ENCODE measurements around the gene MMEL1. TPM values are rescaled to one million over a fixed set of nuclear protein-coding genes. Genes with fewer than 3 reads are reported as not detected.

MMEL1 gene
- total and polyA plus RNA-seq, 2 of the 13 experiments (the other 11 are each of a cell fraction or from before 2014, with no cell fraction given), result 0.48 TPM; not detected in 1

DNA sequence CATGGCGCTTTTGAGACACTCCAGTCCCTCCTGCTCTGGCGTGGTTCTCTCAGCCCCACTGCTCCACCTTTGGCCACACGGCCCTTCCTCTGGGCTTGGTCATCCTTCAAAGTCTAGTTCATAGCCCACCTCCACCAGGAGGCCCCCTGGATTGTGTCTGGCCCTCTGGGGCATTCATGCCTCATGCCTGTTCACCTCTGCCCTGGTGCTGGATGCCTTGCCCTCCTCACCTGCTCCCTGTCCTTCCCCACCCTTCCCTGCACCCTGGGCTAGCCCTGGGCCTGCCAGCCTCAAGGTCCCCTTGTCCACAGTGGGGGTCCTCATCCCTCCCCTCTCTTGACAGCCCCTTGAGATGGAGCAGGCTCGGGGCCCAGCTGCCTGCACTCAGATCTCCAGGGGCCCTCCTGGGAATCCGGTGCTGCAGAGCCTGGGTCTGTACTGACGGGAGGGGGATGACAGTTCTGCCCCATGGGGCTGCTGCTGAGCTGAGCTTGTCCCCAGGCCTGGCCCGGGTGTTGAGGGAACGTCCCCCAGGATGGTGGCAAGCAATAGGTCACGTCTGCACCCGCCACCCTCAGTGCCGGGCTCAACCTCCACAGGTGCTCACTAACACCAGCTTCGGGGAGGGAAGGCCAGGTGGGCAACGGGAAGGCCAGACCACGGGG lies 27.8 kb downstream of the MMEL1 start:
- DNase-seq (ENCODE audit: low spot score) (no peak), ATAC-seq (no peak; the same call in 2 of the 3 replicates), FAIRE-seq (no peak)
- 0% methylated on average over 6 of the region's 14 CpGs for WGBS (ENCODE audit: low lambda C conversion rate)
- intact Hi-C loops (cut with micrococcal nuclease; ENCODE audit: unreplicated experiment) (no loop called here), in situ Hi-C loops (cut with HindIII; ENCODE audit: extremely low pct_ligation_motif_present, low pct_unique_long_range_greater_than_20kb) (no loop called here)
- Histone ChIP-seq H3K9ac (ENCODE audit: insufficient read depth, low read depth, low read length) (no peak overlapping the region), H3K36me3 (replicated peaks in 1 of 2; ENCODE audit: control insufficient read depth in 1 of 2, insufficient read depth in 2 of 2, low read length in 2 of 2) (no peaks in the 10 kb centered on the region), H3K27me3 (ENCODE audit: control insufficient read depth in 1 of 2, insufficient read depth in 2 of 2, low read length in 2 of 2) (peaks cover 13 to 65% of the 10 kb centered on the region in 2 experiments; a peak in 4 of 5 replicates), H3K79me2 (ENCODE audit: insufficient read depth, low read length) (no peaks in the 10 kb centered on the region), H3K4me3 (replicated peaks in 1 of 3; ENCODE audit: insufficient read depth in 1 of 3, low read depth in 2 of 3, low read length in 3 of 3) (no peak overlapping the region), H3K9me3 (ENCODE audit: low read length) (no peaks in the 10 kb centered on the region), H3K4me2 (ENCODE audit: low read depth, low read length) (no peak overlapping the region), H3K27ac (ENCODE audit: extremely low read length, insufficient read depth, low read length) (no peak overlapping the region), H4K20me1 (ENCODE audit: insufficient read depth, low read length) (no peaks in the 10 kb centered on the region), H3K4me1 (ENCODE audit: insufficient read depth, low read length) (no peaks in the 10 kb centered on the region), H2AFZ (ENCODE audit: low read length) (no peak overlapping the region)
- CTCF ChIA-PET (ENCODE audit: low intra/inter-chr PET ratio, low total read pairs), result no interaction called here
- no TSS peak for BruUV-seq (replicated peaks)
- POLR2A ChIA-PET, result no interaction called here
- TF ChIP-seq SRY (CRISPR knock-in tag; IDR thresholded peaks at IDR 0.05) (no peak), TARDBP (CRISPR knock-in tag; IDR thresholded peaks at IDR 0.05) (no peak), RAD21 (CRISPR knock-in tag; IDR thresholded peaks at IDR 0.05) (no peak), SMARCC2 (IDR thresholded peaks at IDR 0.05) (no peak), CBX1 (IDR thresholded peaks at IDR 0.05; ENCODE audit: low read depth) (no peak), GTF3A (CRISPR knock-in tag; conservative IDR thresholded peaks at IDR 0.05) (no peak), TAF1 (CRISPR knock-in tag; IDR thresholded peaks at IDR 0.05) (no peak), YEATS4 (CRISPR knock-in tag; IDR thresholded peaks at IDR 0.05; ENCODE audit: borderline replicate concordance) (no peak), MIXL1 (CRISPR knock-in tag; IDR thresholded peaks at IDR 0.05) (no peak), ZSCAN9 (CRISPR knock-in tag; IDR thresholded peaks at IDR 0.05; ENCODE audit: borderline replicate concordance) (no peak)
- TF ChIP-seq, protein P1, sequence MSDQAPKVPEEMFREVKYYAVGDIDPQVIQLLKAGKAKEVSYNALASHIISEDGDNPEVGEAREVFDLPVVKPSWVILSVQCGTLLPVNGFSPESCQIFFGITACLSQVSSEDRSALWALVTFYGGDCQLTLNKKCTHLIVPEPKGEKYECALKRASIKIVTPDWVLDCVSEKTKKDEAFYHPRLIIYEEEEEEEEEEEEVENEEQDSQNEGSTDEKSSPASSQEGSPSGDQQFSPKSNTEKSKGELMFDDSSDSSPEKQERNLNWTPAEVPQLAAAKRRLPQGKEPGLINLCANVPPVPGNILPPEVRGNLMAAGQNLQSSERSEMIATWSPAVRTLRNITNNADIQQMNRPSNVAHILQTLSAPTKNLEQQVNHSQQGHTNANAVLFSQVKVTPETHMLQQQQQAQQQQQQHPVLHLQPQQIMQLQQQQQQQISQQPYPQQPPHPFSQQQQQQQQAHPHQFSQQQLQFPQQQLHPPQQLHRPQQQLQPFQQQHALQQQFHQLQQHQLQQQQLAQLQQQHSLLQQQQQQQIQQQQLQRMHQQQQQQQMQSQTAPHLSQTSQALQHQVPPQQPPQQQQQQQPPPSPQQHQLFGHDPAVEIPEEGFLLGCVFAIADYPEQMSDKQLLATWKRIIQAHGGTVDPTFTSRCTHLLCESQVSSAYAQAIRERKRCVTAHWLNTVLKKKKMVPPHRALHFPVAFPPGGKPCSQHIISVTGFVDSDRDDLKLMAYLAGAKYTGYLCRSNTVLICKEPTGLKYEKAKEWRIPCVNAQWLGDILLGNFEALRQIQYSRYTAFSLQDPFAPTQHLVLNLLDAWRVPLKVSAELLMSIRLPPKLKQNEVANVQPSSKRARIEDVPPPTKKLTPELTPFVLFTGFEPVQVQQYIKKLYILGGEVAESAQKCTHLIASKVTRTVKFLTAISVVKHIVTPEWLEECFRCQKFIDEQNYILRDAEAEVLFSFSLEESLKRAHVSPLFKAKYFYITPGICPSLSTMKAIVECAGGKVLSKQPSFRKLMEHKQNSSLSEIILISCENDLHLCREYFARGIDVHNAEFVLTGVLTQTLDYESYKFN (CRISPR knock-in tag; conservative IDR thresholded peaks at IDR 0.05), result no peak
- TF ChIP-seq, protein P2, sequence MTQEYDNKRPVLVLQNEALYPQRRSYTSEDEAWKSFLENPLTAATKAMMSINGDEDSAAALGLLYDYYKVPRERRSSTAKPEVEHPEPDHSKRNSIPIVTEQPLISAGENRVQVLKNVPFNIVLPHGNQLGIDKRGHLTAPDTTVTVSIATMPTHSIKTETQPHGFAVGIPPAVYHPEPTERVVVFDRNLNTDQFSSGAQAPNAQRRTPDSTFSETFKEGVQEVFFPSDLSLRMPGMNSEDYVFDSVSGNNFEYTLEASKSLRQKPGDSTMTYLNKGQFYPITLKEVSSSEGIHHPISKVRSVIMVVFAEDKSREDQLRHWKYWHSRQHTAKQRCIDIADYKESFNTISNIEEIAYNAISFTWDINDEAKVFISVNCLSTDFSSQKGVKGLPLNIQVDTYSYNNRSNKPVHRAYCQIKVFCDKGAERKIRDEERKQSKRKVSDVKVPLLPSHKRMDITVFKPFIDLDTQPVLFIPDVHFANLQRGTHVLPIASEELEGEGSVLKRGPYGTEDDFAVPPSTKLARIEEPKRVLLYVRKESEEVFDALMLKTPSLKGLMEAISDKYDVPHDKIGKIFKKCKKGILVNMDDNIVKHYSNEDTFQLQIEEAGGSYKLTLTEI (CRISPR knock-in tag; conservative IDR thresholded peaks at IDR 0.05), result no peak
- TF ChIP-seq, protein P3, sequence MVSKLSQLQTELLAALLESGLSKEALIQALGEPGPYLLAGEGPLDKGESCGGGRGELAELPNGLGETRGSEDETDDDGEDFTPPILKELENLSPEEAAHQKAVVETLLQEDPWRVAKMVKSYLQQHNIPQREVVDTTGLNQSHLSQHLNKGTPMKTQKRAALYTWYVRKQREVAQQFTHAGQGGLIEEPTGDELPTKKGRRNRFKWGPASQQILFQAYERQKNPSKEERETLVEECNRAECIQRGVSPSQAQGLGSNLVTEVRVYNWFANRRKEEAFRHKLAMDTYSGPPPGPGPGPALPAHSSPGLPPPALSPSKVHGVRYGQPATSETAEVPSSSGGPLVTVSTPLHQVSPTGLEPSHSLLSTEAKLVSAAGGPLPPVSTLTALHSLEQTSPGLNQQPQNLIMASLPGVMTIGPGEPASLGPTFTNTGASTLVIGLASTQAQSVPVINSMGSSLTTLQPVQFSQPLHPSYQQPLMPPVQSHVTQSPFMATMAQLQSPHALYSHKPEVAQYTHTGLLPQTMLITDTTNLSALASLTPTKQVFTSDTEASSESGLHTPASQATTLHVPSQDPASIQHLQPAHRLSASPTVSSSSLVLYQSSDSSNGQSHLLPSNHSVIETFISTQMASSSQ (IDR thresholded peaks at IDR 0.05; ENCODE audit: low read depth), result no peak
- TF ChIP-seq, protein P3 (CRISPR knock-in tag; IDR thresholded peaks at IDR 0.05; ENCODE audit: borderline replicate concordance), result no peak
- TF ChIP-seq, protein P4, sequence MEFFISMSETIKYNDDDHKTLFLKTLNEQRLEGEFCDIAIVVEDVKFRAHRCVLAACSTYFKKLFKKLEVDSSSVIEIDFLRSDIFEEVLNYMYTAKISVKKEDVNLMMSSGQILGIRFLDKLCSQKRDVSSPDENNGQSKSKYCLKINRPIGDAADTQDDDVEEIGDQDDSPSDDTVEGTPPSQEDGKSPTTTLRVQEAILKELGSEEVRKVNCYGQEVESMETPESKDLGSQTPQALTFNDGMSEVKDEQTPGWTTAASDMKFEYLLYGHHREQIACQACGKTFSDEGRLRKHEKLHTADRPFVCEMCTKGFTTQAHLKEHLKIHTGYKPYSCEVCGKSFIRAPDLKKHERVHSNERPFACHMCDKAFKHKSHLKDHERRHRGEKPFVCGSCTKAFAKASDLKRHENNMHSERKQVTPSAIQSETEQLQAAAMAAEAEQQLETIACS (CRISPR knock-in tag; IDR thresholded peaks at IDR 0.05), result no peak

Measured in HepG2 (cell line).